PFSK-1 (cell line): ENCODE results near the gene TMEM233.

ENCODE experiments used
- POLR2AphosphoS5 ChIP-seq: IDR thresholded peaks from 2 replicates; pipeline ENCODE4 v1.6.1; 2012; ENCODE audit warnings: low read depth, mild to moderate bottlenecking, control low read depth, low read length, moderate library complexity
- SIN3A ChIP-seq: IDR thresholded peaks from 2 replicates; pipeline ENCODE4 v1.6.1; 2012; ENCODE audit warnings: mild to moderate bottlenecking, low read length, moderate library complexity, borderline replicate concordance; ENCODE audit not compliant: insufficient read depth
- TAF1 ChIP-seq: IDR thresholded peaks from 2 replicates; pipeline ENCODE4 v1.6.1; 2012; ENCODE audit warnings: low read length, control low read depth, borderline replicate concordance; ENCODE audit not compliant: insufficient read depth

- TF ChIP-seq TAF1: no peak
- no peak for TF ChIP-seq POLR2AphosphoS5
- no peak for TF ChIP-seq SIN3A
Measured at GRCh38 chr12:119683413-119683812, 89.8 kb downstream of the TMEM233 start.
